ENCODE results near the gene AK5. TPM values are rescaled to one million over a fixed set of nuclear protein-coding genes. Genes with fewer than 3 reads are reported as not detected.

The AK5 gene
- total RNA-seq, 1 donor from 2014 or later = 40.4 TPM

- DNase-seq (ENCODE audit: low spot score in 2 of 2) (no peak), FAIRE-seq (no peak)
Observed at GRCh38 chr1:77348549-77348948, 66.7 kb downstream of the AK5 start.

DNA sequence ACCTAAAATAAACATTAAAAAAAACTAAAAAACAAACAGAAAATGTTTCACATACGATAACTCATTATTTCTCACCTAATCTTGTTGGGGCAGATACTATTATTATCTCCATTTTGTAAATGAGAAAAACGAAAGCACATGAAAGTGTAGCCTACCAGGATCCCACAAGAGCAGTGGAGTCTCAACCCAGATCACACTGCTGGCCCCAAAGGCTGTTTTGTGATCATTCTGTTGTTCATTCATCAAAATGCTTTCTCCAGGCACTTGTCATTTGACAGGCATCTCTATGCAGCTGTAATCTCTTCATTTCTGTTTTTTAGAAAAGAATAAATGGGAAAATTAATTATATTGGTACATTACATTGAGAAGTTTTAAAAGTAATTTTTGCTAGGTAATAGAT is 67.5 kb downstream of the AK5 start:
- DNase-seq (ENCODE audit: low spot score in 2 of 2) (no peak), FAIRE-seq (peak; percentile 34)

DNA sequence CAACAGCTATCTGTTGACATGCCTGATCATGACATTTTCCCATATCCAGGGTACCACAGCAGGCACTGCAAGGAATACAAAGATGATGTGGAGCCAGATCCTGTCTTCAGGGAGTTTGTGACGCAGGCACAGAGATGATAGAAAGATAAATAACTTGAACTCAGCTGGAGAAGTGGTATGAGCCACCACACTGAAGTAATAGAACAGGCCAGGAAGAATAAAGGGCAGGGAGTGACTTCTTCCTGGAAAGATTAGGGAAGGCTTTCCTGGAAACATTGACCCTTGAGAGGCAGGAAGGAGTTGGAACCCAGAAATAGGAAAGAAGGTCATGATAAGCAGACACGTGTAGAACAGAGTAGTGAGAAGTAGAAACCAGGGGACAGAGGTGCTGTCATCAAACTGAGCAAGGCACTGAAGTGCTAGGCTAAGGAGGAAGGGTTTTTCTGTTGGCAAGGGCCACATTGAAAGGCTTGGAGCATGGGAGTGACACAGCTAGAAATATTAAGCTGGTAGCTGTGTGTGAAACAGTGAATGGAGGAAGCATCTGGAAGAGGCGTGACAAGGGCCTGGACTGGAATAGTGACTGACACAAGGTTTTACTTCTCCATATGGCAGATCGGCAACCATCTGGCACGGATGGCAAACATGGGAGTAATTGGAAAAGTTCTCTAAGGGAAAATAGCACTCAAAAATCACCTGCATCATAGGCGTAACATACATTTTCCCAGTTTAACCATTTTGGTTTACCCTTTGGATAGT is 68.4 kb downstream of the AK5 start:
- DNase-seq (ENCODE audit: low spot score in 2 of 2) (no peak), FAIRE-seq (no peak)

- DNase-seq (ENCODE audit: low spot score in 2 of 2) = no peak
- FAIRE-seq = no peak
Observed at GRCh38 chr1:77354536-77354935, 72.7 kb downstream of the AK5 start.

DNA sequence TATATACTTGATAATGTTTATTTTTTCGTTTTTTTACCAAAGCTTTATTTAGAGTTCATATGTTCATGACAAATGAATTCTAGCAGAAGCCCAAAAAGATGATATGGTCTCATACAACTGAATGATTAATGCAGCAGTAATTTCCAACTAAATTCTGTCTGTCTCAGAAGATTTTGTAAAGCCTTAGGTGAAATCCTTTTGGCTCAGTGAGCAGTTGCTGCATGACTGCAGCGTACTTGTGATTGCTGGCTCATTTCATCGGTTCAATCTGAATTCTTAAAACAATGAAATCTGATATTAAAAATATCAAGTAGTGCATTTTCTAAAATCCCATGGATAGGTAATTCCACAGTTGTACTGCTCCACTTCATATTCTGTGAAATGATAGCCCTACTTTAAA is 73.2 kb downstream of the AK5 start:
- FAIRE-seq = no peak
- DNase-seq (ENCODE audit: low spot score in 2 of 2) = no peak

GRCh38 chr1:77356136-77356535 is 74.3 kb downstream of the AK5 start:
- no peak for FAIRE-seq

GRCh38 chr1:77360256-77360655 is 78.4 kb downstream of the AK5 start:
- FAIRE-seq (no peak), DNase-seq (ENCODE audit: low spot score in 2 of 2) (no peak)

More at GRCh38 chr1:77356136-77356535, 74.3 kb downstream of the AK5 start:
- DNase-seq (ENCODE audit: low spot score in 2 of 2) = no peak

GRCh38 chr1:77361621-77362020 is 79.8 kb downstream of the AK5 start:
- DNase-seq (ENCODE audit: low spot score in 2 of 2) = no peak
- no peak for FAIRE-seq

- no peak for DNase-seq (ENCODE audit: low spot score in 2 of 2)
- no peak for FAIRE-seq
Observed at GRCh38 chr1:77370161-77370560, 88.3 kb downstream of the AK5 start.

GRCh38 chr1:77370583-77371306 is 88.9 kb downstream of the AK5 start:
- FAIRE-seq (no peak), DNase-seq (ENCODE audit: low spot score in 2 of 2) (no peak)

DNA sequence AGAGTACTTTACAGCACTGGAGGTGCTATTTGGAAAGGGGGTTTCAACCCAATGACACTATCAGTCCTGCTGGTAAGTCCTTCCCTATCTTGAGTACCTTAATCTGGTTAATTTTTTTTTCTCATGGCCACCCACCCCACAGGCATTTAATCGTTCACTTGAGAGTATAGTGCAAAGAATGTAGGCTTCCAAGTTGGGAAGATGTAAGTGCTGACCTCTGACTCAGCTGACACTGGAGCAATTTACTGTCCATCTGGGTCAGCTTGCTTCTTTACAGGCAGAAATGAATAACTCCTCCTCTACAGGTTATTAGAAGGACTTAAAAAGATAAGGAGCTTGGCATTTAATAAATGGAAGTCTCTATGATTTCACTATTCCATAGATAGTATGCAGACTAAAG is 89.6 kb downstream of the AK5 start:
- DNase-seq (ENCODE audit: low spot score in 2 of 2) = no peak
- no peak for FAIRE-seq

- FAIRE-seq (no peak), DNase-seq (ENCODE audit: low spot score in 2 of 2) (no peak)
Observed at GRCh38 chr1:77373702-77374101, 91.9 kb downstream of the AK5 start.

DNA sequence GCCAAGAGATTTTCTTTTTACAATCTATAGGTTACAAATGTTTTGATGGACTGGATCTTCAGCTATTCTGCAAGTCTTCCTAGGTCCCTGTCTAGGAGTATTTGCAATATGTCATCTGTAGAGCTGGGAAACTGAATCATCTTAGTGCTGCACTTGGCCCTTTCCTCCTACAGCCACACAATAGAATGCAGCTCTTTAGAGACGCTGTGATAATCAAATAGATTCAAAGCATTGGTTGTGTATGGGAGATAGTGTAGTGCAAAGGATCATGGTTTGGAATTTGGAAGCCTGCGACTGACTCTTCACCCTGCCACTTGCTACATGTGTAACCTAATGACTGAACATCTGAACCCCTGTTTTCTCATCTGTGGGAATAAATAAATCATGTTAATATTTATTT is 93.7 kb downstream of the AK5 start:
- no peak for DNase-seq (ENCODE audit: low spot score in 2 of 2)
- no peak for FAIRE-seq

- DNase-seq (ENCODE audit: low spot score in 2 of 2) (no peak), FAIRE-seq (no peak)
Observed at GRCh38 chr1:77375990-77376389, 94.2 kb downstream of the AK5 start.

- DNase-seq (ENCODE audit: low spot score in 2 of 2) (no peak), FAIRE-seq (no peak)
Observed at GRCh38 chr1:77378723-77379535, 97.1 kb downstream of the AK5 start.

DNA sequence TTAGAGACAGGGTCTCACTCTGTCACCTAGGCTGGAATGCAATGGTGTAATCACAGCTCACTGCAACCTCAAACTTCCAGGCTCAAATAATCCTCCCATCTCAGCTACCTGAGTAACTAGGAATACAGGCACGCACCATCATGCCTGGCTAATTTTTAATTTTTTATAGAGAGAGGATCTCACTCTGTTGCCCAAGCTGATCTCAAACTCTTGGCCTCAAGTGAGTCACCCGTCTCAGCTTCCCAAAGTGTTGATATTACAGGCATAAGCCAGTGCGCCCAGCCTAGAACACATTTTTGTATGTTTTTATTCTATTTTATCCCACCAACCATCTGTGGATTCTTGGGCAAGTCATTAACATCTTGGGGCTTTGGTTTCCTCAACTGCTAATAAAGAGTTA is 100.5 kb downstream of the AK5 start:
- FAIRE-seq (no peak), DNase-seq (ENCODE audit: low spot score in 2 of 2) (no peak)

DNA sequence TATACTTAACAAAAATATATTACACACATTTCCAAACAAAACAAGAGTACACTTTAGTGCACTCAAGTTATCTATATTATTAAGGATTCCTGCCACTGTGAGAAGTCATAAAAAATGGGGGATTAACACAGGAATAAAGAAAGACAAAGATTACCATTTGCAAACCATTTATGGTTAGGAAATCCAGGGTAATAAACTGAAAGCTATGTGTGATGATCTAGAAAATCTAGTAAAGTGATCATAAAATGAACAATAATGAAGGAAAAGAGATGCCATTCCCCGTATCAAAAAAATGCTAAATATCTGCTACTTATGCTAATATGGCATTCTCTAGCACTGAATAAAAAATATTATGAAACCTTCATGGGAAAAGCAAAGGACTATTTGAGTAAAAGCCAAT is 101.4 kb downstream of the AK5 start:
- no peak for DNase-seq (ENCODE audit: low spot score in 2 of 2)
- FAIRE-seq = no peak

- FAIRE-seq = no peak
- DNase-seq (ENCODE audit: low spot score in 2 of 2) = no peak
Observed at GRCh38 chr1:77385551-77385950, 103.7 kb downstream of the AK5 start.

GRCh38 chr1:77386276-77386675 is 104.5 kb downstream of the AK5 start:
- FAIRE-seq (no peak), DNase-seq (ENCODE audit: low spot score in 2 of 2) (no peak)

GRCh38 chr1:77387553-77387952 is 105.7 kb downstream of the AK5 start:
- DNase-seq (ENCODE audit: low spot score in 2 of 2) = no peak
- FAIRE-seq = no peak

DNA sequence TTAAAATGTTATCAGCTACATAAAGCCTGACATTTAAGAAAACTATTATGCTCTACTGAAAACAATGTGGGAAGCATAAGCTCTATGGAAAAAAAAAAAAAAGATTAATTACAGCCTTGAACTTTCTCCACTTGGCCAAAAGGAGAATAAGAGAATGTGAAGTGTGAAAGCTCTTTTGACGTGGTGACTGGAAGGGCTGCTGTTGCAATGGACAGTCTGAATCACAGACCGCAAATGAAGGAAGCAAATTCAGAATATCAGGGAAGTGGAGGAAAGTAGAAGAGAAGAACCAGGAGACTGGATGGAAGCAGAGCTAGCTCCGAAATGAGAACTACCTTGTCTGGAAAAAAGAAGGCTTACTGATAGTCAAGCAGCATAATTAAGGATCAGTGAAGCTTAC is 106.8 kb downstream of the AK5 start:
- FAIRE-seq (no peak), DNase-seq (ENCODE audit: low spot score in 2 of 2) (no peak)
